Prostate gland (tissue), 2 donors: ENCODE measurements around the gene MYO16.

ENCODE experiments used
- POLR2A ChIP-seq: fragments of 450-650 bp; IDR thresholded peaks from one replicate; pipeline ENCODE4 v1.6.1; 2016; ENCODE audit warnings: antibody characterized with exemption, mild to moderate bottlenecking
- POLR2AphosphoS5 ChIP-seq: sonication (generic); formaldehyde crosslinking; IDR thresholded peaks from one replicate; pipeline ENCODE4 v1.6.1; 2017; ENCODE audit warnings: antibody characterized with exemption
- TF ChIP-seq, protein P1 (sequence below), 4 experiments: fragments of 200-600 bp in 2 of 4; fragments of 450-650 bp in 2 of 4; sonication (generic) in 2 of 4; IDR thresholded peaks; 1 replicate in 3 of 4; 2 replicates in 1 of 4; pipeline ENCODE4 v1.5.1; 2016 to 2019; ENCODE audit warnings: antibody characterized with exemption in 4 of 4, mild to moderate bottlenecking in 2 of 4, moderate library complexity in 2 of 4

DNA sequence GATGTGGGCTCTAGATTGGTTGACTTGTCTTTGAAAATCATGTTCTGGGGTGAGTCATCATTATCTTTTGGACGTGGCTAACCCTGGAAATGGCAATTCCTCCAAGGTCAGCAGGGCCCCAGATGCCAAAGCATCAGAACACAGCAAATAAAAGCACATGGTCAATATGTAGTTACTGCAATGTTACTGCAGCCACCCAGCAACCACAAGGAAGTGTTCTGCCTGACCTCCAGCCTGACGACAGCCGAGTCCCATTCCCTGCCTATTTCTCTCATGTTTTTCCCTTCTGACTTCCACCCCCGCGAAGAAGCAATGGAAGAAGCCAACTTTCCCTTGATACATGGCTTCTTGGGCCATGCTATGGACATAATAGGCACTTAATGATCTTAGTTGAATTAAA is 579.1 kb downstream of the MYO16 start:
- TF ChIP-seq, protein P1, sequence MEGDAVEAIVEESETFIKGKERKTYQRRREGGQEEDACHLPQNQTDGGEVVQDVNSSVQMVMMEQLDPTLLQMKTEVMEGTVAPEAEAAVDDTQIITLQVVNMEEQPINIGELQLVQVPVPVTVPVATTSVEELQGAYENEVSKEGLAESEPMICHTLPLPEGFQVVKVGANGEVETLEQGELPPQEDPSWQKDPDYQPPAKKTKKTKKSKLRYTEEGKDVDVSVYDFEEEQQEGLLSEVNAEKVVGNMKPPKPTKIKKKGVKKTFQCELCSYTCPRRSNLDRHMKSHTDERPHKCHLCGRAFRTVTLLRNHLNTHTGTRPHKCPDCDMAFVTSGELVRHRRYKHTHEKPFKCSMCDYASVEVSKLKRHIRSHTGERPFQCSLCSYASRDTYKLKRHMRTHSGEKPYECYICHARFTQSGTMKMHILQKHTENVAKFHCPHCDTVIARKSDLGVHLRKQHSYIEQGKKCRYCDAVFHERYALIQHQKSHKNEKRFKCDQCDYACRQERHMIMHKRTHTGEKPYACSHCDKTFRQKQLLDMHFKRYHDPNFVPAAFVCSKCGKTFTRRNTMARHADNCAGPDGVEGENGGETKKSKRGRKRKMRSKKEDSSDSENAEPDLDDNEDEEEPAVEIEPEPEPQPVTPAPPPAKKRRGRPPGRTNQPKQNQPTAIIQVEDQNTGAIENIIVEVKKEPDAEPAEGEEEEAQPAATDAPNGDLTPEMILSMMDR (IDR thresholded peaks at IDR 0.05), result no peak
- TF ChIP-seq POLR2A (no peak), POLR2AphosphoS5 (no peak)
